ENCODE results near the gene TSPEAR. TPM values are rescaled to one million over a fixed set of nuclear protein-coding genes. Genes with fewer than 3 reads are reported as not detected.

TSPEAR gene
- total and polyA plus RNA-seq, 2 of the 13 experiments (the other 11 are each of a cell fraction or from before 2014, with no cell fraction given), result 0.07 to 0.32 TPM

- no peak overlapping the region for H3K9ac ChIP-seq (ENCODE audit: insufficient read depth, low read depth, low read length)
- CTCF ChIA-PET (ENCODE audit: low intra/inter-chr PET ratio, low total read pairs), result no interaction called here
- FAIRE-seq (no peak), ATAC-seq (no peak), DNase-seq (ENCODE audit: low spot score) (no peak)
- H3K9me3 ChIP-seq (ENCODE audit: low read length), result peaks cover 19% of the 10 kb centered on the region
- peaks cover 41% of the 10 kb centered on the region for H3K4me1 ChIP-seq (ENCODE audit: insufficient read depth, low read length)
- WGBS (ENCODE audit: low lambda C conversion rate), result 98% methylated on average over 11 of the region's 19 CpGs
- intact Hi-C loops (cut with micrococcal nuclease; ENCODE audit: unreplicated experiment) (no loop called here), in situ Hi-C loops (cut with HindIII; ENCODE audit: extremely low pct_ligation_motif_present, low pct_unique_long_range_greater_than_20kb) (no loop called here)
- peaks cover 8 to 22% of the 10 kb centered on the region in 2 experiments; a peak in 4 of 5 replicates for H3K36me3 ChIP-seq (replicated peaks in 1 of 2; ENCODE audit: control insufficient read depth in 1 of 2, insufficient read depth in 2 of 2, low read length in 2 of 2)
- no peaks in the 10 kb centered on the region for H3K27me3 ChIP-seq (ENCODE audit: control insufficient read depth in 1 of 2, insufficient read depth in 2 of 2, low read length in 2 of 2)
- H3K27ac ChIP-seq (ENCODE audit: extremely low read length, insufficient read depth, low read length), result no peak overlapping the region
- no peak overlapping the region for H3K4me3 ChIP-seq (replicated peaks in 1 of 3; ENCODE audit: insufficient read depth in 1 of 3, low read depth in 2 of 3, low read length in 3 of 3)
- peaks cover 27% of the 10 kb centered on the region for H3K79me2 ChIP-seq (ENCODE audit: insufficient read depth, low read length)
- no peak overlapping the region for H2AFZ ChIP-seq (ENCODE audit: low read length)
- H4K20me1 ChIP-seq (ENCODE audit: insufficient read depth, low read length), result no peaks in the 10 kb centered on the region
- BruUV-seq (replicated peaks), result no TSS peak
- no peak overlapping the region for H3K4me2 ChIP-seq (ENCODE audit: low read depth, low read length)
- POLR2A ChIA-PET, result interaction anchor here (1.0 kb wide), 1 partner anchor 15 kb away, joined by 5 read pairs; no protein-coding TSS in a partner anchor
- TF ChIP-seq STAG1 (CRISPR knock-in tag; IDR thresholded peaks at IDR 0.05) (no peak), HBP1 (CRISPR knock-in tag; IDR thresholded peaks at IDR 0.05; ENCODE audit: low read depth) (no peak), ZNF839 (CRISPR knock-in tag; IDR thresholded peaks at IDR 0.05; ENCODE audit: borderline replicate concordance) (no peak), ZNF446 (CRISPR knock-in tag; IDR thresholded peaks at IDR 0.05) (no peak), HOXA9 (CRISPR knock-in tag; IDR thresholded peaks at IDR 0.05; ENCODE audit: borderline replicate concordance) (no peak), ZFYVE20 (CRISPR knock-in tag; IDR thresholded peaks at IDR 0.05; ENCODE audit: borderline replicate concordance, low read depth) (no peak), AGO2 (optimal IDR thresholded peaks at IDR 0.05; ENCODE audit: low read depth, low read length) (peak; percentile 59), AGO1 (IDR thresholded peaks at IDR 0.05; ENCODE audit: low read depth, low read length, poor library complexity, severe bottlenecking) (peak; percentile 93), ZBTB33 (CRISPR knock-in tag; IDR thresholded peaks at IDR 0.05) (peak; percentile 90), RXRA (CRISPR knock-in tag; IDR thresholded peaks at IDR 0.05) (0 out of 2 replicates have a peak, but pooled peaks have one; percentile 17), ETV6 (CRISPR knock-in tag; conservative IDR thresholded peaks at IDR 0.05) (no peak), RBFOX2 (IDR thresholded peaks at IDR 0.05; ENCODE audit: low read depth, low read length) (peak; percentile 81), NCOA5 (CRISPR knock-in tag; IDR thresholded peaks at IDR 0.05) (no peak)
- TF ChIP-seq, protein P1, sequence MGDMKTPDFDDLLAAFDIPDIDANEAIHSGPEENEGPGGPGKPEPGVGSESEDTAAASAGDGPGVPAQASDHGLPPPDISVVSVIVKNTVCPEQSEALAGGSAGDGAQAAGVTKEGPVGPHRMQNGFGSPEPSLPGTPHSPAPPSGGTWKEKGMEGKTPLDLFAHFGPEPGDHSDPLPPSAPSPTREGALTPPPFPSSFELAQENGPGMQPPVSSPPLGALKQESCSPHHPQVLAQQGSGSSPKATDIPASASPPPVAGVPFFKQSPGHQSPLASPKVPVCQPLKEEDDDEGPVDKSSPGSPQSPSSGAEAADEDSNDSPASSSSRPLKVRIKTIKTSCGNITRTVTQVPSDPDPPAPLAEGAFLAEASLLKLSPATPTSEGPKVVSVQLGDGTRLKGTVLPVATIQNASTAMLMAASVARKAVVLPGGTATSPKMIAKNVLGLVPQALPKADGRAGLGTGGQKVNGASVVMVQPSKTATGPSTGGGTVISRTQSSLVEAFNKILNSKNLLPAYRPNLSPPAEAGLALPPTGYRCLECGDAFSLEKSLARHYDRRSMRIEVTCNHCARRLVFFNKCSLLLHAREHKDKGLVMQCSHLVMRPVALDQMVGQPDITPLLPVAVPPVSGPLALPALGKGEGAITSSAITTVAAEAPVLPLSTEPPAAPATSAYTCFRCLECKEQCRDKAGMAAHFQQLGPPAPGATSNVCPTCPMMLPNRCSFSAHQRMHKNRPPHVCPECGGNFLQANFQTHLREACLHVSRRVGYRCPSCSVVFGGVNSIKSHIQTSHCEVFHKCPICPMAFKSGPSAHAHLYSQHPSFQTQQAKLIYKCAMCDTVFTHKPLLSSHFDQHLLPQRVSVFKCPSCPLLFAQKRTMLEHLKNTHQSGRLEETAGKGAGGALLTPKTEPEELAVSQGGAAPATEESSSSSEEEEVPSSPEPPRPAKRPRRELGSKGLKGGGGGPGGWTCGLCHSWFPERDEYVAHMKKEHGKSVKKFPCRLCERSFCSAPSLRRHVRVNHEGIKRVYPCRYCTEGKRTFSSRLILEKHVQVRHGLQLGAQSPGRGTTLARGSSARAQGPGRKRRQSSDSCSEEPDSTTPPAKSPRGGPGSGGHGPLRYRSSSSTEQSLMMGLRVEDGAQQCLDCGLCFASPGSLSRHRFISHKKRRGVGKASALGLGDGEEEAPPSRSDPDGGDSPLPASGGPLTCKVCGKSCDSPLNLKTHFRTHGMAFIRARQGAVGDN (CRISPR knock-in tag; IDR thresholded peaks at IDR 0.05), result peak; percentile 39; the same call in 1 of the 2 replicates
Measured at GRCh38 chr21:44490405-44490804, 221.0 kb downstream of the TSPEAR start.
